Endothelial cell of umbilical vein (primary cell): ENCODE measurements around the gene HLA-DPA1. TPM values are rescaled to one million over a fixed set of nuclear protein-coding genes. Genes with fewer than 3 reads are reported as not detected.
"Not testable (repeated sequence)": the region's sequence is repeated elsewhere in the genome, so short reads cannot be mapped to it uniquely, and the experiment has no call there.

Experiments used
- BruUV-seq: library from RNA; stranded (reverse); fragments of 400-500 nt; replicated peaks from 2 replicates; lab custom pipeline; 2021; lab: Mats Ljungman, UMichigan
- CTCF ChIA-PET: fragments of 300-600, 350-600 bp; sonication (Branson Sonifier 250); formaldehyde crosslinking; loops from one replicate; lab custom pipeline; 2021; ENCODE audit warnings: antibody characterized with exemption, inconsistent platforms; lab: Charles Lee
- POLR2A ChIA-PET: fragments of 300-600, 350-600 bp; sonication (Branson Sonifier 250); formaldehyde crosslinking; loops from one replicate; lab custom pipeline; 2021; ENCODE audit warnings: antibody characterized with exemption, inconsistent platforms; lab: Charles Lee
- DNase-seq: peaks from one replicate; pipeline ENCODE4 v3.0.0-alpha.2; 2011; ENCODE audit warnings: low read depth, low spot score
- FAIRE-seq: peaks from 2 replicates; lab custom pipeline; 2011; peaks lifted over from hg19 to GRCh38; lab: Jason Lieb, UNC
- H2AFZ ChIP-seq: 2 replicates; pipeline ENCODE4 v1.6.0; 2012; ENCODE audit warnings: low read depth, low read length, control low read depth, inconsistent platforms
- H3K27ac ChIP-seq: 2 replicates; pipeline ENCODE4 v1.5.1; 2011; ENCODE audit warnings: low read depth, mild to moderate bottlenecking, control low read depth, low read length, moderate library complexity; ENCODE audit not compliant: insufficient read depth
- H3K27me3 ChIP-seq, 2 experiments: 2 replicates each; pipeline versions ENCODE4 v1.6.0 to v1.6.1; 2011; ENCODE audit warnings: low read length in 2 of 2, mixed read lengths in 1 of 2; ENCODE audit not compliant: control insufficient read depth in 2 of 2, insufficient read depth in 2 of 2
- H3K36me3 ChIP-seq, 2 experiments: 2 replicates in 1 of 2; 3 replicates in 1 of 2; pipeline ENCODE4 v1.5.1; 2011; ENCODE audit warnings: low read length in 2 of 2, mild to moderate bottlenecking in 1 of 2, moderate library complexity in 1 of 2; ENCODE audit not compliant: control insufficient read depth in 2 of 2, insufficient read depth in 2 of 2; ENCODE audit errors: extremely low read depth in 1 of 2
- H3K4me1 ChIP-seq: 3 replicates; pipeline ENCODE4 v1.5.1; 2011; ENCODE audit warnings: mild to moderate bottlenecking, low read length; ENCODE audit not compliant: control insufficient read depth, insufficient read depth; ENCODE audit errors: extremely low read depth
- H3K4me2 ChIP-seq: 2 replicates; pipeline ENCODE4 v1.6.1; 2011; ENCODE audit warnings: low read length, control low read depth, mixed read lengths; ENCODE audit not compliant: insufficient read depth
- H3K4me3 ChIP-seq, 3 experiments: fragments of 200-600 bp in 1 of 3; sonication (generic), shearing (Covaris generic) in 1 of 3; replicated peaks in 1 of 3; 2 replicates each; pipeline ENCODE4 v1.5.1; 2011 to 2016; ENCODE audit warnings: control low read depth in 3 of 3, low read length in 3 of 3, mild to moderate bottlenecking in 2 of 3, inconsistent platforms in 1 of 3, low read depth in 1 of 3, moderate library complexity in 1 of 3; ENCODE audit not compliant: insufficient read depth in 1 of 3
- H3K79me2 ChIP-seq: 2 replicates; pipeline ENCODE4 v1.6.0; 2012; ENCODE audit warnings: low read length, inconsistent platforms; ENCODE audit not compliant: control insufficient read depth, insufficient read depth
- H3K9ac ChIP-seq: replicated peaks from 2 replicates; pipeline ENCODE3; 2011; ENCODE audit warnings: low read length, control low read depth; ENCODE audit not compliant: insufficient read depth; ENCODE audit errors: extremely low read depth
- H3K9me1 ChIP-seq: replicated peaks from 3 replicates; pipeline ENCODE4 v1.6.0; 2011; ENCODE audit warnings: mild to moderate bottlenecking, low read length; ENCODE audit not compliant: control insufficient read depth, insufficient read depth; ENCODE audit errors: extremely low read depth
- H3K9me3 ChIP-seq: replicated peaks from 2 replicates; pipeline ENCODE4 v1.5.1; 2012; ENCODE audit warnings: low read length, inconsistent platforms; ENCODE audit not compliant: control insufficient read depth, insufficient read depth
- H4K20me1 ChIP-seq: replicated peaks from 2 replicates; pipeline ENCODE3; 2011; ENCODE audit warnings: mild to moderate bottlenecking, low read length; ENCODE audit not compliant: control insufficient read depth, insufficient read depth; ENCODE audit errors: extremely low read depth
- EZH2 ChIP-seq: IDR thresholded peaks from 2 replicates; pipeline ENCODE4 v1.6.1; 2012; ENCODE audit warnings: borderline replicate concordance, low read depth, mild to moderate bottlenecking, moderate library complexity, low read length, inconsistent platforms; ENCODE audit not compliant: severe bottlenecking
- FOS ChIP-seq: IDR thresholded peaks from 2 replicates; pipeline ENCODE4 v1.6.1; 2011; ENCODE audit warnings: mild to moderate bottlenecking, low read length, moderate library complexity, borderline replicate concordance; ENCODE audit not compliant: insufficient read depth
- GATA2 ChIP-seq: IDR thresholded peaks from 2 replicates; pipeline ENCODE4 v1.7.0; 2011; ENCODE audit warnings: low read depth, mild to moderate bottlenecking, moderate library complexity, mixed read lengths, low read length; ENCODE audit not compliant: insufficient read length, insufficient read depth
- JUN ChIP-seq: IDR thresholded peaks from 2 replicates; pipeline ENCODE4 v1.6.1; 2011; ENCODE audit warnings: borderline replicate concordance, low read depth; ENCODE audit not compliant: insufficient read length, insufficient read depth
- MAX ChIP-seq: IDR thresholded peaks from 2 replicates; pipeline ENCODE4 v1.6.1; 2011; ENCODE audit not compliant: insufficient read depth, insufficient read length
- MYC ChIP-seq: IDR thresholded peaks from one replicate; pipeline ENCODE4 v1.6.1; 2011; ENCODE audit warnings: mild to moderate bottlenecking, low read depth, low read length
- POLR2A ChIP-seq: IDR thresholded peaks from 2 replicates; pipeline ENCODE4 v1.6.1; 2012; ENCODE audit warnings: low read depth, mild to moderate bottlenecking, control low read depth, low read length
- POLR2AphosphoS5 ChIP-seq: IDR thresholded peaks from 2 replicates; pipeline ENCODE4 v1.6.1; 2012; ENCODE audit warnings: low read depth, mild to moderate bottlenecking, control low read depth, low read length, moderate library complexity; ENCODE audit not compliant: insufficient read depth
- dilution Hi-C: fragments of 300-500 bp; cut with MboI; formaldehyde crosslinking; loops from one replicate; pipeline ENCODE4 v1.15.0; 2019; ENCODE audit warnings: low sequenced_read_pairs; ENCODE audit not compliant: extremely low pct_ligation_motif_present
- intact Hi-C: fragments of 100-400 bp; cut with micrococcal nuclease; formaldehyde crosslinking; loops from one replicate; pipeline ENCODE4 v1.10.0; 2022
- polyA plus RNA-seq, 4 experiments: library from polyadenylated mRNA; depleted of rRNA in 3 of 4; stranded (reverse) in 3 of 4; unstranded in 1 of 4; fragments of >200 nt; gene quantifications; 2 replicates each; pipeline versions ENCODE4 v1.2.1 to v1.2.3, GENCODE V29; 2011 to 2012; ENCODE audit warnings: missing spikeins in 1 of 4
- total RNA-seq: library from RNA; stranded (reverse); gene quantifications from 2 replicates; pipeline ENCODE4 v1.2.3, GENCODE V29; 2021
- TF ChIP-seq, protein P1 (sequence below), 2 donors: IDR thresholded peaks; 1 replicate in 1 of 2; 2 replicates in 1 of 2; pipeline ENCODE4 v1.5.1; 2011; ENCODE audit warnings: low read length in 2 of 2, mild to moderate bottlenecking in 2 of 2, moderate library complexity in 2 of 2, control low read depth in 1 of 2, inconsistent platforms in 1 of 2, low read depth in 1 of 2; ENCODE audit not compliant: insufficient read depth in 1 of 2; ENCODE audit errors: extremely low read depth in 1 of 2

Gene HLA-DPA1
- total and polyA plus RNA-seq, 2 donors (not counting 3 experiments of a cell fraction or from before 2014, with no cell fraction given) = 23.2 TPM; not detected in 1

GRCh38 chr6:33064723-33065122 is 8.7 kb downstream of the HLA-DPA1 start:
- no peaks in the 10 kb centered on the region for H3K4me1 ChIP-seq
- H3K9me3 ChIP-seq = no peaks in the 10 kb centered on the region
- no peak overlapping the region for H3K9ac ChIP-seq
- CTCF ChIA-PET = interaction anchor here (1.1 to 1.5 kb wide), 2 partner anchors 50 to 131 kb away, joined by 3 read pairs; no protein-coding TSS in a partner anchor
- no peak overlapping the region for H3K27ac ChIP-seq
- intact Hi-C loops = no loop called here
- no peaks in the 10 kb centered on the region for H3K79me2 ChIP-seq
- no peak for TF ChIP-seq JUN
- no peak for TF ChIP-seq MAX
- no peak for TF ChIP-seq EZH2
- TF ChIP-seq, protein P1, sequence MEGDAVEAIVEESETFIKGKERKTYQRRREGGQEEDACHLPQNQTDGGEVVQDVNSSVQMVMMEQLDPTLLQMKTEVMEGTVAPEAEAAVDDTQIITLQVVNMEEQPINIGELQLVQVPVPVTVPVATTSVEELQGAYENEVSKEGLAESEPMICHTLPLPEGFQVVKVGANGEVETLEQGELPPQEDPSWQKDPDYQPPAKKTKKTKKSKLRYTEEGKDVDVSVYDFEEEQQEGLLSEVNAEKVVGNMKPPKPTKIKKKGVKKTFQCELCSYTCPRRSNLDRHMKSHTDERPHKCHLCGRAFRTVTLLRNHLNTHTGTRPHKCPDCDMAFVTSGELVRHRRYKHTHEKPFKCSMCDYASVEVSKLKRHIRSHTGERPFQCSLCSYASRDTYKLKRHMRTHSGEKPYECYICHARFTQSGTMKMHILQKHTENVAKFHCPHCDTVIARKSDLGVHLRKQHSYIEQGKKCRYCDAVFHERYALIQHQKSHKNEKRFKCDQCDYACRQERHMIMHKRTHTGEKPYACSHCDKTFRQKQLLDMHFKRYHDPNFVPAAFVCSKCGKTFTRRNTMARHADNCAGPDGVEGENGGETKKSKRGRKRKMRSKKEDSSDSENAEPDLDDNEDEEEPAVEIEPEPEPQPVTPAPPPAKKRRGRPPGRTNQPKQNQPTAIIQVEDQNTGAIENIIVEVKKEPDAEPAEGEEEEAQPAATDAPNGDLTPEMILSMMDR (IDR thresholded peaks at IDR 0.05; ENCODE audit: extremely low read depth in 1 of 2, insufficient read depth in 1 of 2, low read depth in 1 of 2, low read length in 2 of 2) = no peak
- TF ChIP-seq MYC = no peak
- TF ChIP-seq GATA2 = no peak
- TF ChIP-seq POLR2A = no peak
- TF ChIP-seq FOS = no peak
- TF ChIP-seq POLR2AphosphoS5 = no peak
- dilution Hi-C loops = no loop called here
- no peak overlapping the region for H2AFZ ChIP-seq
- DNase-seq (no peak), FAIRE-seq (no peak)
- BruUV-seq = no TSS peak
- H3K4me3 ChIP-seq = no peak overlapping the region
- H3K9me1 ChIP-seq = no peaks in the 10 kb centered on the region
- no peaks in the 10 kb centered on the region for H3K36me3 ChIP-seq
- no peak overlapping the region for H3K4me2 ChIP-seq
- no peaks in the 10 kb centered on the region for H3K27me3 ChIP-seq
- POLR2A ChIA-PET = no interaction called here
- no peaks in the 10 kb centered on the region for H4K20me1 ChIP-seq

GRCh38 chr6:33063435-33063834 is 10.0 kb downstream of the HLA-DPA1 start:
- H3K4me1 ChIP-seq, BruUV-seq, H3K4me3 ChIP-seq, H4K20me1 ChIP-seq, H3K36me3 ChIP-seq, H3K27ac ChIP-seq, H3K27me3 ChIP-seq, DNase-seq, H3K79me2 ChIP-seq, POLR2A ChIA-PET, H3K9me3 ChIP-seq, H3K9me1 ChIP-seq, dilution Hi-C loops, CTCF ChIA-PET, FAIRE-seq, intact Hi-C loops, H3K4me2 ChIP-seq, H2AFZ ChIP-seq, H3K9ac ChIP-seq: not testable (repeated sequence)
